ENCODE results near the gene CLEC17A. TPM values are rescaled to one million over a fixed set of nuclear protein-coding genes. Genes with fewer than 3 reads are reported as not detected.
"Not testable (repeated sequence)": the region's sequence is repeated elsewhere in the genome, so short reads cannot be mapped to it uniquely, and the experiment has no call there.

Gene CLEC17A
- total RNA-seq, 2 donors from 2014 or later: 0.14 to 1.0 TPM

- Histone ChIP-seq H3K36me3 (no peaks in the 10 kb centered on the region), H3K27me3 (replicated peaks; ENCODE audit: insufficient read depth) (no peaks in the 10 kb centered on the region), H3K4me1 (replicated peaks) (peaks cover 31% of the 10 kb centered on the region), H3K4me3 (no peak overlapping the region), H3K27ac (peak overlapping the region; percentile 69 to 77), H3K9me3 (no peaks in the 10 kb centered on the region)
- TF ChIP-seq, protein P1, sequence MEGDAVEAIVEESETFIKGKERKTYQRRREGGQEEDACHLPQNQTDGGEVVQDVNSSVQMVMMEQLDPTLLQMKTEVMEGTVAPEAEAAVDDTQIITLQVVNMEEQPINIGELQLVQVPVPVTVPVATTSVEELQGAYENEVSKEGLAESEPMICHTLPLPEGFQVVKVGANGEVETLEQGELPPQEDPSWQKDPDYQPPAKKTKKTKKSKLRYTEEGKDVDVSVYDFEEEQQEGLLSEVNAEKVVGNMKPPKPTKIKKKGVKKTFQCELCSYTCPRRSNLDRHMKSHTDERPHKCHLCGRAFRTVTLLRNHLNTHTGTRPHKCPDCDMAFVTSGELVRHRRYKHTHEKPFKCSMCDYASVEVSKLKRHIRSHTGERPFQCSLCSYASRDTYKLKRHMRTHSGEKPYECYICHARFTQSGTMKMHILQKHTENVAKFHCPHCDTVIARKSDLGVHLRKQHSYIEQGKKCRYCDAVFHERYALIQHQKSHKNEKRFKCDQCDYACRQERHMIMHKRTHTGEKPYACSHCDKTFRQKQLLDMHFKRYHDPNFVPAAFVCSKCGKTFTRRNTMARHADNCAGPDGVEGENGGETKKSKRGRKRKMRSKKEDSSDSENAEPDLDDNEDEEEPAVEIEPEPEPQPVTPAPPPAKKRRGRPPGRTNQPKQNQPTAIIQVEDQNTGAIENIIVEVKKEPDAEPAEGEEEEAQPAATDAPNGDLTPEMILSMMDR (IDR thresholded peaks at IDR 0.05): peak in 1 of 4 experiments; percentile 22
- TF ChIP-seq POLR2AphosphoS5 (IDR thresholded peaks at IDR 0.05) (peak; percentile 65), POLR2A (IDR thresholded peaks at IDR 0.05) (peak; percentile 32)
- DNase-seq (ENCODE audit: low spot score): peak; percentile 86
- WGBS: 37% methylated on average over 15 of the region's 15 CpGs
- intact Hi-C loops (cut with DNase I): no loop called here
Measured at GRCh38 chr19:14550201-14550754, 32.6 kb upstream of the CLEC17A start.

- H3K9me3 ChIP-seq; H3K4me3 ChIP-seq; H3K27me3 ChIP-seq (replicated peaks; ENCODE audit: insufficient read depth); intact Hi-C loops (cut with DNase I); H3K36me3 ChIP-seq: not testable (repeated sequence)
- TF ChIP-seq POLR2AphosphoS5 (IDR thresholded peaks at IDR 0.05) (peak; percentile 52), POLR2A (IDR thresholded peaks at IDR 0.05) (peak; percentile 25)
- TF ChIP-seq, protein P1 (IDR thresholded peaks at IDR 0.05): peak in 3 of 4 experiments; percentile 37 to 64 (median 50)
- peak; percentile 71 for DNase-seq (ENCODE audit: low spot score)
- peaks cover 34% of the 10 kb centered on the region for H3K4me1 ChIP-seq (replicated peaks)
- peak overlapping the region; percentile 69 to 77 for H3K27ac ChIP-seq
- WGBS: 52% methylated on average over 12 of the region's 12 CpGs
Measured at GRCh38 chr19:14551134-14552005, 31.5 kb upstream of the CLEC17A start.

DNA sequence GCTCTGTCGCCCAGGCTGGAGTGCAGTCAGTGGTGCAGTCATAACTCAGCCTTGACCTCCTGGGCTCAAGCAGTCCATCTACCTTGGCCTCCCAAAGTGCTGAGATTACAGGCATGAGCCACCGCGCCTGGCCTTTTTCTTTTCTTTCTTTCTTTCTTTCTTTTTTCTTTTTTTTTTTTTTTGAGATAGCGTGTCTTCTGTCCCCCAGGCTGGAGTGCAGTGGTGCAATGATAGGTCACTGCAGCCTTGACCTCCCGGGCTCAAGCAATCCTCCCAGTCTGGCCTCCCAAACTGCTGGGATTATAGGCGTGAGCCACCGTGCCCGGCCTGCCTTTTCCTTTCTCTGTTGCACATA is 30.9 kb upstream of the CLEC17A start:
- peak overlapping the region; percentile 31 to 77 for H3K27ac ChIP-seq
- DNase-seq (ENCODE audit: low spot score); intact Hi-C loops (cut with DNase I); H3K27me3 ChIP-seq (replicated peaks; ENCODE audit: insufficient read depth); H3K9me3 ChIP-seq; H3K36me3 ChIP-seq; H3K4me3 ChIP-seq: not testable (repeated sequence)
- 91% methylated on average over 8 of the region's 8 CpGs for WGBS
- H3K4me1 ChIP-seq (replicated peaks): peaks cover 37% of the 10 kb centered on the region

- peak overlapping the region; percentile 77 to 80 for H3K27ac ChIP-seq
- no peaks in the 10 kb centered on the region for H3K27me3 ChIP-seq (replicated peaks; ENCODE audit: insufficient read depth)
- no peaks in the 10 kb centered on the region for H3K36me3 ChIP-seq
- WGBS: 79% methylated on average over 32 of the region's 35 CpGs
- H3K4me1 ChIP-seq (replicated peaks): peaks cover 37% of the 10 kb centered on the region
- H3K9me3 ChIP-seq: no peaks in the 10 kb centered on the region
- no peak overlapping the region for H3K4me3 ChIP-seq
- intact Hi-C loops (cut with DNase I): no loop called here
- no peak for DNase-seq (ENCODE audit: low spot score)
- TF ChIP-seq, protein P1 (IDR thresholded peaks at IDR 0.05): no peak
- TF ChIP-seq POLR2A (IDR thresholded peaks at IDR 0.05): no peak
- no peak for TF ChIP-seq POLR2AphosphoS5 (IDR thresholded peaks at IDR 0.05)
Measured at GRCh38 chr19:14553042-14553938, 29.6 kb upstream of the CLEC17A start.

DNA sequence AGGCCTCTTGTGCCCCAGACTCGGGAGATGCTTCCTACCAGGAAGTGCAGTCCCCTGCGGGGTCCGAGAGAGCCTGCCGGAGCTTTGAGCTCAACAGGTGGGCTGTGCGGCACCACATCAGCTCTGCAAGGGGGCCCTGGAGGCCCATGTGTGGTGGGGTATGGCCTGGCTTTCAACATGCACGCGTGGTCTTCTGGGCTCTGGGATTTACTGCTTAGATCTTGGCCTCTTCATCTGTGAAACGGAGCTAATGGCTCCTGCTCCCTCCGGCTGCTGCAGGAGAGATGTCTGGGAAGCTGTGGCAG is 29.0 kb upstream of the CLEC17A start:
- Histone ChIP-seq H3K27me3 (replicated peaks; ENCODE audit: insufficient read depth) (no peaks in the 10 kb centered on the region), H3K4me3 (no peak overlapping the region), H3K4me1 (replicated peaks) (peaks cover 37% of the 10 kb centered on the region), H3K27ac (peak overlapping the region; percentile 77 to 80), H3K36me3 (no peaks in the 10 kb centered on the region), H3K9me3 (no peaks in the 10 kb centered on the region)
- TF ChIP-seq POLR2AphosphoS5 (IDR thresholded peaks at IDR 0.05): no peak
- TF ChIP-seq, protein P1 (IDR thresholded peaks at IDR 0.05): no peak
- no peak for TF ChIP-seq POLR2A (IDR thresholded peaks at IDR 0.05)
- intact Hi-C loops (cut with DNase I): no loop called here
- WGBS: 78% methylated on average over 9 of the region's 9 CpGs
- no peak for DNase-seq (ENCODE audit: low spot score)
